HepG2 (cell line): ENCODE results near the gene ZNF217. TPM values are rescaled to one million over a fixed set of nuclear protein-coding genes. Genes with fewer than 3 reads are reported as not detected.

ENCODE experiments used
- FOXP4 ChIP-seq: sonication (generic); formaldehyde crosslinking; IDR thresholded peaks from 2 replicates; pipeline ENCODE4 v1.4.0; 2020; ENCODE audit warnings: missing genetic modification reagents
- JDP2 ChIP-seq: sonication (generic); formaldehyde crosslinking; IDR thresholded peaks from 2 replicates; pipeline ENCODE4 v1.8.1; 2022; ENCODE audit warnings: missing genetic modification reagents, borderline replicate concordance
- KLF15 ChIP-seq: sonication (generic); formaldehyde crosslinking; IDR thresholded peaks from 2 replicates; pipeline ENCODE4 v1.8.1; 2023; ENCODE audit warnings: borderline replicate concordance, mild to moderate bottlenecking, inconsistent platforms, missing genetic modification reagents, mixed read lengths
- NFE2 ChIP-seq: sonication (generic); formaldehyde crosslinking; IDR thresholded peaks from 2 replicates; pipeline ENCODE4 v1.4.0; 2020; ENCODE audit warnings: missing genetic modification reagents
- PRMT3 ChIP-seq: sonication (generic); formaldehyde crosslinking; IDR thresholded peaks from 2 replicates; pipeline ENCODE4 v1.8.1; 2022; ENCODE audit warnings: low read depth, mild to moderate bottlenecking, moderate library complexity, missing genetic modification reagents, borderline replicate concordance
- REL ChIP-seq: sonication (generic); formaldehyde crosslinking; conservative IDR thresholded peaks from 2 replicates; pipeline ENCODE4 v1.8.0; 2022; ENCODE audit warnings: mild to moderate bottlenecking, missing genetic modification reagents, moderate library complexity
- RFX1 ChIP-seq: fragments of 450-650 bp; IDR thresholded peaks from 2 replicates; pipeline ENCODE4 v1.6.1; 2017
- SUZ12 ChIP-seq: fragments of 150-350 bp; IDR thresholded peaks from 2 replicates; pipeline ENCODE4 v1.6.1; 2014; ENCODE audit warnings: low read depth, low read length
- THAP8 ChIP-seq: sonication (generic); formaldehyde crosslinking; IDR thresholded peaks from 2 replicates; pipeline ENCODE4 v1.5.1; 2020; ENCODE audit warnings: missing genetic modification reagents, mild to moderate bottlenecking, borderline replicate concordance
- ZNF3 ChIP-seq: IDR thresholded peaks from 2 replicates; pipeline ENCODE4 v1.7.0; 2017; ENCODE audit warnings: inconsistent platforms
- ZNF382 ChIP-seq: sonication (generic); formaldehyde crosslinking; IDR thresholded peaks from 2 replicates; pipeline ENCODE4 v1.5.0; 2020; ENCODE audit warnings: missing genetic modification reagents, mild to moderate bottlenecking, borderline replicate concordance
- ZNF446 ChIP-seq: sonication (generic); formaldehyde crosslinking; IDR thresholded peaks from 2 replicates; pipeline ENCODE4 v1.5.0; 2020; ENCODE audit warnings: mild to moderate bottlenecking, missing genetic modification reagents
- ZNF562 ChIP-seq: sonication (generic); formaldehyde crosslinking; IDR thresholded peaks from 2 replicates; pipeline ENCODE4 v1.8.0; 2022; ENCODE audit warnings: missing genetic modification reagents, borderline replicate concordance
- ZNF605 ChIP-seq: sonication (generic); formaldehyde crosslinking; IDR thresholded peaks from 2 replicates; pipeline ENCODE4 v1.8.0; 2022; ENCODE audit warnings: mild to moderate bottlenecking, missing genetic modification reagents
- ZNF678 ChIP-seq: sonication (generic); formaldehyde crosslinking; IDR thresholded peaks from 2 replicates; pipeline ENCODE4 v1.4.0; 2020; ENCODE audit warnings: mild to moderate bottlenecking, missing genetic modification reagents
- ZNF720 ChIP-seq: sonication (generic); formaldehyde crosslinking; IDR thresholded peaks from 2 replicates; pipeline ENCODE4 v1.4.0; 2020; ENCODE audit warnings: missing genetic modification reagents
- polyA plus RNA-seq, 8 experiments: library from polyadenylated mRNA; depleted of rRNA in 3 of 8; stranded (reverse) in 7 of 8; unstranded in 1 of 8; fragments of >200 nt; fragmentation: Illumina TruSeq in 4 of 8; extraction: Trizol in 4 of 8; gene quantifications; 2 replicates each; pipeline versions ENCODE4 v1.2.1 to v1.2.3, GENCODE V29; 2011 to 2016; ENCODE audit warnings: low read depth in 4 of 8, missing spikeins in 1 of 8, mixed read lengths in 1 of 8; ENCODE audit not compliant: insufficient read depth in 1 of 8
- total RNA-seq, 5 experiments: library from RNA; depleted of rRNA; stranded (reverse); fragments of >200 nt; fragmentation: Illumina TruSeq; extraction: Trizol; gene quantifications; 2 replicates each; pipeline ENCODE4 v1.2.3, GENCODE V29; 2016; ENCODE audit warnings: low read depth in 1 of 5
- TF ChIP-seq, protein P1 (sequence below): sonication (generic); formaldehyde crosslinking; IDR thresholded peaks from 2 replicates; pipeline ENCODE4 v1.5.0; 2020; ENCODE audit warnings: mild to moderate bottlenecking, missing genetic modification reagents, moderate library complexity
- TF ChIP-seq, protein P2 (sequence below): IDR thresholded peaks from 2 replicates; pipeline ENCODE4 v1.6.1; 2016; ENCODE audit warnings: low read depth
- TF ChIP-seq, protein P3 (sequence below): IDR thresholded peaks from 2 replicates; pipeline ENCODE4 v1.6.1; 2016; ENCODE audit warnings: mild to moderate bottlenecking, missing biosample characterization, missing genetic modification reagents

ZNF217 gene
- total and polyA plus RNA-seq, 2 of the 13 experiments (the other 11 are each of a cell fraction or from before 2014, with no cell fraction given): 22.3 to 29.8 TPM

DNA sequence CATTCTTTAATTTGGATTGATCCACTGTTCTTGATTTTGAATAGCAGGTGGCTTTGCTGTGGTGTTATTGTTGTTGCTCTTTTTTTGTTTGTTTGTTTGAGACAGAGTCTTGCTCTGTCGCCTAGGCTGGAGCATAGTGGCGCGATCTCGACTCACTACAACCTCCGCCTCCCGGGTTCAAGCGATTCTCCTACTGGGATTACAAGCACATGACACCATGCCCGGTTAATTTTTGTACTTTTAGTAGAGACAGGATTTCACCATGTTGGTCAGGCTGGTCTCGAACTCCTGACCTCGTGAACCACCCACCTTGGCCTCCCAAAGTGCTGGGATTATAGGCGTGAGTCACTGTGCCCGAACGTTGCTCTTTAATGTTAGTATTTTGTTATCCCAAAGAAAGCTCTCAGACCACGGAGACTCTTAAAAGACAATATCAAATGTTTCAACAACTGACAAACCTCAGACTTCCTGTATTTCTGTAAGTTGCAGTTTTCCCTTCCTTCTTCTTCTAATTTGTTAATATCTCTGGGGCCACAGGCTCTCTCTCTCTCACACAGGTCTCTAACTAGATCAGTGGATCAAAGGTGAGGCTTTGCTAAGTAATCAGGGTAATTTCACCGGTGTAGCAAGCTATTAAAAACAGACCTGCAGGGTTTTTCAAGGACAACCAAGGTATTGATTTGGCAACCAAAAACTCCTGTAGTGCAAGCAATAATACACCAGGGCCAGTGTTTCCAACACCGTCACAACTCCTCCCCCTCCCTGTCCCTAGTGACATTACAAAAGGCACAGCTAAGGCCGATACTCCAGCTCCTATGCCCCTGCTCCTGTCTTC is 48.8 kb upstream of the ZNF217 start (continued):
- TF ChIP-seq, protein P1, sequence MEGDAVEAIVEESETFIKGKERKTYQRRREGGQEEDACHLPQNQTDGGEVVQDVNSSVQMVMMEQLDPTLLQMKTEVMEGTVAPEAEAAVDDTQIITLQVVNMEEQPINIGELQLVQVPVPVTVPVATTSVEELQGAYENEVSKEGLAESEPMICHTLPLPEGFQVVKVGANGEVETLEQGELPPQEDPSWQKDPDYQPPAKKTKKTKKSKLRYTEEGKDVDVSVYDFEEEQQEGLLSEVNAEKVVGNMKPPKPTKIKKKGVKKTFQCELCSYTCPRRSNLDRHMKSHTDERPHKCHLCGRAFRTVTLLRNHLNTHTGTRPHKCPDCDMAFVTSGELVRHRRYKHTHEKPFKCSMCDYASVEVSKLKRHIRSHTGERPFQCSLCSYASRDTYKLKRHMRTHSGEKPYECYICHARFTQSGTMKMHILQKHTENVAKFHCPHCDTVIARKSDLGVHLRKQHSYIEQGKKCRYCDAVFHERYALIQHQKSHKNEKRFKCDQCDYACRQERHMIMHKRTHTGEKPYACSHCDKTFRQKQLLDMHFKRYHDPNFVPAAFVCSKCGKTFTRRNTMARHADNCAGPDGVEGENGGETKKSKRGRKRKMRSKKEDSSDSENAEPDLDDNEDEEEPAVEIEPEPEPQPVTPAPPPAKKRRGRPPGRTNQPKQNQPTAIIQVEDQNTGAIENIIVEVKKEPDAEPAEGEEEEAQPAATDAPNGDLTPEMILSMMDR (CRISPR knock-in tag): peak; percentile 47
- no peak for TF ChIP-seq NFE2 (CRISPR knock-in tag)
- TF ChIP-seq, protein P2, sequence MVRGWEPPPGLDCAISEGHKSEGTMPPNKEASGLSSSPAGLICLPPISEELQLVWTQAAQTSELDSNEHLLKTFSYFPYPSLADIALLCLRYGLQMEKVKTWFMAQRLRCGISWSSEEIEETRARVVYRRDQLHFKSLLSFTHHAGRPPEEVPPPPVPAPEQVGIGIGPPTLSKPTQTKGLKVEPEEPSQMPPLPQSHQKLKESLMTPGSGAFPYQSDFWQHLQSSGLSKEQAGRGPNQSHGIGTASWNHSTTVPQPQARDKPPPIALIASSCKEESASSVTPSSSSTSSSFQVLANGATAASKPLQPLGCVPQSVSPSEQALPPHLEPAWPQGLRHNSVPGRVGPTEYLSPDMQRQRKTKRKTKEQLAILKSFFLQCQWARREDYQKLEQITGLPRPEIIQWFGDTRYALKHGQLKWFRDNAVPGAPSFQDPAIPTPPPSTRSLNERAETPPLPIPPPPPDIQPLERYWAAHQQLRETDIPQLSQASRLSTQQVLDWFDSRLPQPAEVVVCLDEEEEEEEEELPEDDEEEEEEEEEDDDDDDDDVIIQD (CRISPR knock-in tag): peak; percentile 82; the same call in 1 of the 2 replicates
- no peak for TF ChIP-seq ZNF382 (CRISPR knock-in tag)
- peak; percentile 84 for TF ChIP-seq ZNF678 (CRISPR knock-in tag)
- TF ChIP-seq REL (CRISPR knock-in tag): no peak
- no peak for TF ChIP-seq SUZ12
- TF ChIP-seq, protein P3, sequence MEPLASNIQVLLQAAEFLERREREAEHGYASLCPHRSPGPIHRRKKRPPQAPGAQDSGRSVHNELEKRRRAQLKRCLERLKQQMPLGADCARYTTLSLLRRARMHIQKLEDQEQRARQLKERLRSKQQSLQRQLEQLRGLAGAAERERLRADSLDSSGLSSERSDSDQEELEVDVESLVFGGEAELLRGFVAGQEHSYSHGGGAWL: no peak
- TF ChIP-seq ZNF3 (CRISPR knock-in tag): no peak
- no peak for TF ChIP-seq RFX1
- TF ChIP-seq ZNF605 (CRISPR knock-in tag): peak; percentile 83; the same call in 1 of the 2 replicates
- no peak for TF ChIP-seq JDP2 (CRISPR knock-in tag)
- no peak for TF ChIP-seq ZNF562 (CRISPR knock-in tag)
- TF ChIP-seq FOXP4 (CRISPR knock-in tag): peak; percentile 95; the same call in 1 of the 2 replicates
- no peak for TF ChIP-seq KLF15 (CRISPR knock-in tag)
- no peak for TF ChIP-seq PRMT3 (CRISPR knock-in tag)
- no peak for TF ChIP-seq ZNF446 (CRISPR knock-in tag)
- TF ChIP-seq ZNF720 (CRISPR knock-in tag): no peak
- TF ChIP-seq THAP8 (CRISPR knock-in tag): no peak
